HG03025 (cell line): Measurements from ENCODE around the gene MSN.

ENCODE experiments used
- ATAC-seq: cut with Tn5 transposase; IDR thresholded peaks from one replicate; pipeline ENCODE4 v1.9.1; 2021; ENCODE audit warnings: mild to moderate bottlenecking, moderate library complexity; ENCODE audit not compliant: unreplicated experiment, low FRiP score

The MSN gene

DNA sequence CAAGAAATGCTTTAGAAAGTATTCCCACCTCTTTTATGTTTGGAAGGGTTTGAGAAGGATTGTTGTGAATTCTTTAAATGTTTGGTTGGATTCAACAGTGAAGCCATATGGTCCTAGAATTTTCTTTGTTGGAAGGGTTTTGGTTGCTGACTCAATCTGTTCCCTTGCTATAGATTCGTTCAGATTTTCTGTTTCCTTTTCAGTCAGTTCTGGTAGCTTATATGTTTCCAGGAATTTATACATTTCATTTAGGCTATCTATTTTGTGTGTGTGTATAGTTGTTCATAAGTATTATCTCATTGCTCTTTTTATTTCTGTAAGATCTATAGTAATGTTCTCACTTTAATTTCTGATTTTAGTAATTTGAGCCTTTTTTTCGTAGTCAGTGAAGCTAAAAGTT lies 114.4 kb downstream of the MSN start:
- no peak for ATAC-seq

DNA sequence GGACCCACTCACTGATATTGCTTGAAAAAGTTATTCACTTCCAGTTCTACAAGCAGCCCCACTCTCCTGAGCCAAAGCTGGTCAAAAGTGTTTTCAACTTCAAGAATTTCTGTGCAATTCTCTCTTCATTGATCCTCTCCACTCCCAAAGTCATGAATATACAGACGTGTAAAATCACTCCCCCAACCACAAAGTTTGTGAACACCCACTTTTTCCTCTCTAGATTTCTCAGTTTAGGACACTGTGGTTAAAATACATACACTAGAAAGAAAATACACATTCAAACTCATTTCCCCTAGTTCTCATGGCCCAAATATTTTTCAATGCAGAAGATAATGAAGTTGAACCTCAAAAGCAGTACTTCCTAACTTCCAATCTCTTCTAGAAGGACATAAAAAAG lies 116.3 kb downstream of the MSN start:
- no peak for ATAC-seq
